NCI-H69 (cell line): ENCODE data around the gene SLC5A5.

Source experiments
- DNase-seq: peaks from one replicate; lab custom pipeline; 2025; lab: John Stamatoyannopoulos, UW

SLC5A5 gene

DNA sequence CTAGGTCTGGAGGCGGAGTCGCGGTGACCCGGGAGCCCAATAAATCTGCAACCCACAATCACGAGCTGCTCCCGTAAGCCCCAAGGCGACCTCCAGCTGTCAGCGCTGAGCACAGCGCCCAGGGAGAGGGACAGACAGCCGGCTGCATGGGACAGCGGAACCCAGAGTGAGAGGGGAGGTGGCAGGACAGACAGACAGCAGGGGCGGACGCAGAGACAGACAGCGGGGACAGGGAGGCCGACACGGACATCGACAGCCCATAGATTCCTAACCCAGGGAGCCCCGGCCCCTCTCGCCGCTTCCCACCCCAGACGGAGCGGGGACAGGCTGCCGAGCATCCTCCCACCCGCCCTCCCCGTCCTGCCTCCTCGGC, at the start of gene SLC5A5:
Gene SLC5A5 (plus strand): TSS at position 68 of the 373 bp plus-strand sequence. CDS start 375 bp downstream, outside the sequence.
- peak; percentile 40 for DNase-seq

DNA sequence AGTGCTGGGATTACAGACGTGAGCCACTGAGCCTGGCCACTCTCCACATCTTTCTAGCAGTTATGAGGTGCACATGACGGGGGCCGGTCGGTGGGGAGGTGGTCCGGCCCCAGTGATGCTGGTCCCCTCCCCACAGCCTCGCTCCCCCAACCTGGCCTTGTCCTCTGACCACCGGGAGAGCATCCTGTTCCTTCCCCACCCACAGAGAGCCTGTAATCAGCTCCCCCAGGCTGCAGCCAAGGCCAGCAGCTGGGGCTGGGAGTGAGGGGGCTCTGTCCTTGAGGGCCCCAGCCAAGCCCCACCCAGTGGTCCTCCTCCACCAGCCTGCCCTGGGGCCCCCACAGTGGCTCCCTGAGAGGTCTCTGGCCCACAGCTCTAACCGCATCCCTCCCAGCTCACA, 47.4 kb upstream of the SLC5A5 start:
- no peak for DNase-seq

DNA sequence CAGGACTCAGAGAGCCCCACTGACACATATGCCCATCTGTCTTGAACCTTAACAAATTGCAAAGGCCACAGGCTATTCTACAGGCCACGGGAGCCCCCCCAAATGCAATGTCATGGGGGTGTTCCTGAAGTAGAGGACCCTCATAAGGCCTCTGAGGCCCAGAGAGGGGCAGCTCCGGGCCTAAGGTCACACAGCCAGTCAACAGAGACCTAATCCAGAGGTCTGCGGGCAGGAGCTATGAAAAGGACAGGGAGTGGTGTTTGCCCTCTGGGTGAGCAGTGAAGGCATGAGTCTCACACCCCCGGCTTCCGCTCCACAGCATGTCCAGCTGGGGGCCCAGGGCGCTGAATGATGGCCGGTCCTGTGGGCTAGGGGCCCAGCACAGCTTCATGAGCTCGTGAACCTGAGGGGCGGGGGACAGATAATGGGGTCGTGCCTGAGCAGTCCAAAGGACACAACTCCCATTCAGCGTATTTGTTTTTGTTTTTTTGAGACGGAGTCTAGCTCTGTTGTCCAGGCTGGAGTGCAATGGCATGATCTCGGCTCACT, 45.2 kb upstream of the SLC5A5 start:
- no peak for DNase-seq

DNA sequence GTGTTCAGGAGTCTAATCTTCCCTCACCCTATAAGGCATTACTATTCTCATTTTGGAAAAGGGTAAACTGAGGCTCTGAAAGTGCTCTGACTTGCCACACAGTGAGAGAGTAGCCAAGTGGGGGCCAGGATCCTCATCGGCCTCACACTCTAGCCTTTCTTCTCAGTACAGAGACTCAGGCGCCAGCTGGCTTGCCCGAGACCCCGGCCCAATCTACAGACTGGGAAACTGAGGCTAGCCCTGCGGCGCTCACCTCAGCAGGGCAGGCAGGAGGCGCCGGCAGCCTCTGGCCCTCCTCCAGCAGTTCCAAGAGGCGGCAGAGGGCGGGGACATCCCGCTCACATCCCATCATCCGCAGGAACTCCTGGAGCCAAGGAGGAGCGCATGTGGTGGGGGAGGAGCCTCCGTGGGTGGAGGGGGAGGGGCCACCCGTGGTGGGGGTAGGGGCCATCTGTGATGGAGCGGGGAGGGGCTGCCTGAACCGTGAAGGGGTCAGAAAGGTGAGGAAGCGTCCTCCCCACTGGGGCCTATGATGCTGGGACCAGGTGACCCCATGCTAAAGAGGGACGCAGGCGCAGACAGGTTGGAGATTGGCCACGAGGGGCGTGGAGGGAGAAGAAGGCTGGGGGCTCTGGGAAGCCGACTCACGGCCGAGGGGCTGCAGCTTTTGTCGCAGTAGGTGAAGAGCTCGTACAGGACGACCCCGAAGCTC, 41.7 kb upstream of the SLC5A5 start:
- peak; percentile 90 for DNase-seq

DNA sequence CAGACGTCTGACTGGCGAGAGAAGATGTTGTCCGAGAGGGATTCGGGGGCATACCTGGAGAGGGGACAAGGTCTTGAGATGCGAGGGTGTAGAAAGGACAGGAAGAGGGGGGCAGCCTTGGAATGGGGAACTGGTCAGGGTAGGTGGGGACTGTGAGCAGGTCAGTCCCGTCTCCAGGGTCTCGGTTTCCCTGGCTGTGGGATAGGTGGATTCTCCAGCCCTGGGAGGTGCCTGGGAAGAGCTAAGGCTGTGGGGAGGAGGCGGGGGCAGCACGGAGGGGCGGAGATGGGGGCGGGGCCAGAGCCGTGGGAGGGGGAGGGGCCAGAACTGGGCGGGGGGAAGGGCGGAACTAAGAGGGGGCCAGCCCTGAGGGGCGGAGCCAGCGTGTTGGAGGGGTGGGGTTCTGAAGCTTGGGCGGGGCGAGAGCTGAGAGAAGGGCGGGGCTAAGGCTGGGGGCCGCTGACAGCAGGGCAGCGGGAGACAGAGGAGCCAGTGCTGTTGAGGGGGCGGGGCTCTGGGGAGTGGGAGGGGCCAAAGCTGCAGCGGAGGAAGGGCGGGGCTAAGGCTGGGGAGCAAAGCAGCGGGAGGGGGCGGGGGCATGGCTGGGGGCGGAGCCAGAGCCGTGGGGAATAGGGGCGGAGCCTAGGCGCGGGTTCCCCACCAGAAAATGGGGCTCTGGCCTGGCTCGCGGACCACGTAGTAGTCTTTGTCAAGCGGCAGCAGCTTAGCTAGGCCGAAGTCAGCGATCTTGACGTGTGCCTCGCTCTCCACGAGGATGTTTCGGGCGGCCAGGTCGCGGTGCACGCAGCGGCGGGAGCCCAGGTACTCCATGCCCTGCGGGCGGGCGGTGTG, 41.0 kb upstream of the SLC5A5 start:
- DNase-seq, result peak; percentile 93

DNA sequence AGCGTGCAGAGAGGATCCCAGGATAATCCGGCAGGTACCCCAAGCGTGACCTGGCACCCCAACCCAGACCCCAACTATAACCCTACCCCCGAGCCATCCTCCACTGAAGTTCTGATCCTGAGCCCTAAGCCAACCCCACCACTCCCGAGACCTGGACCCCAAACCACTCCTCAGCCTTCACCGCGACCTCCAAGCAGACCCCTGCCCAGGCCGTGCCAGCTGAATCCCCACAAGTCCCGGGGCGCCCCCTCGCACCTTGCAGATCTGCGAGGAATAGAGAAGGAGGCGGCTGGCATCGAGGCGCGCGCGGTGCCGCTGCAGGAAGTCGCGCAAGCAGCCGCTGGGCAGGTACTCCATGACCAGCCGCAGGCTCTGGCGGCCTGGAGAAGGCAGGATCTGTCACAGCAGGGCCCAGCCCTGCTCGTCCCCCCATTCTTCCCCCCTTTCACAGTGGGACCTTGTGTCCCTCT, 40.3 kb upstream of the SLC5A5 start:
- DNase-seq, result peak; percentile 58

DNA sequence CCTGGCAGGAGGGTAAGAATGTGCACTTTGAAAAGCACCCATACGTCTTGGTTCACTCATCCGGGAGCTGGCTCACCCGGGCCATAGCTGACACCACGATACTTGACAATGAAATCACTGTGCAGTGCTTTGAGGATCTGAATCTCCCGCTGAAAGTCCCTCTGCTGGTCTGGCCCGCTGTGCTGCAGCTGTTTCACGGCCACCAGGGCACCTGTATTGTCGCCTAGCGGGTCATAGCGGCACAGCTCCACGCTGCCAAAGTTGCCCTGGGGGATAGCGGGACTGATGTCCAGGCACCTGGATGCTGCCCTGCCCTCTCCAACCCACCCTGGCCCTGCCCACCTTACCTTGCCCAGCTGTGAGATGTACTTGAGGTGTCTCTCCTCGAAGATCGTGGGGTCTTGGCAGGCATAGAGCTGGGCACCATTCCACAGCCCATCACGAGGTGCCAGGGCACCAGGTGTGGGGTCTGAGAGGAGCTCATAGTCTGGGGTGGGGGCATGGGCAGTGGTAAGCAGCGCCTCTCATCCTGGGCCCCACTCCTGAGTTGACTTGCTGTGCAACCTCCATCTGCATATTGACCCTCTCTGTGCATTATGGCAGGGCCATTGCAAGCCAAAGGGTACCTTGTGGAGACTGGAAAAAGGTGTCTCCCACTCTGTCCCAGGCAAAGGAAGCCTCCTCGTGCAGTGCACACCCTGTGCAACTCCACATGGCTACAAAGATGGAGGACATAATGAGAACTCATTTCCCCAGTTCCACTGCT, 39.1 kb upstream of the SLC5A5 start:
- peak; percentile 18 for DNase-seq

DNA sequence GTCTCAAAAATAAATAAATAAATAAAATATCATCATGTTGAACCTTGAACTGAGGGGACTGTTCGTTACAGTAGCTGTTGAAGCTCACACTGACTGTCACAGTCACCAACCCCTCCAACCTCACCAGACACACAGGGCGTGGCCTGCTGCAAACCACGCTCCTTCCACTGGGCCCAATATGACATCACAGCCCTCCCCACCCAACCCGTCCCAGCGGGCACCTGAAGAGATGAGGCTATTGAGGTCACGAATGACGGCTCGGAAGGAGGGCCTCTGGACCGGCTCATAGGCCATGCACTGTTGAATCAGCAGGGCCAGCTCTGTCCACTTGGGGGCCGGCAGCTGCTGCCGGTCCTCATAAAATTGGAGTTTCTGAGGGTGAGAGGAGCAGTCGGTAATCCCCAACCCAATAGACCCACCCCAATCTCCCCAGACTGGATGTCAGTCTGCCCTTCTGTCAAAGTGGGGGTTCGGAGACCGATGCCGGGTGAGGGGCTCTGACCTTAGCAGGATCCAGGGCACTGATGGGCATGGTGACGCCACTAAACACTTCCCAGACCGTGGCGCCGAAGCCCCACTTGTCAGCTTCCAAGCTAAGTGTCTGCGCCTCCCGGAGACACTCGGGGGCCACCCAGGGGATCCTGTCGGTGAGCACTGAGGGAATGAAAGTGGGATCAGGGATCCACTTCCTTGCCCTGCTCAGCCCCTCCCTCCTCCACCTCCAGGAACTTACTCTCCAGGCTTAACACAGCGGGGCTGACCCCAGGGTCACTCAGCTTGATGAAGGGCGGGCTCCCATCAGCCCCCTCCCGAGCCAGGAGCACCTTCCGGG, 37.2 kb upstream of the SLC5A5 start:
- DNase-seq, result no peak

DNA sequence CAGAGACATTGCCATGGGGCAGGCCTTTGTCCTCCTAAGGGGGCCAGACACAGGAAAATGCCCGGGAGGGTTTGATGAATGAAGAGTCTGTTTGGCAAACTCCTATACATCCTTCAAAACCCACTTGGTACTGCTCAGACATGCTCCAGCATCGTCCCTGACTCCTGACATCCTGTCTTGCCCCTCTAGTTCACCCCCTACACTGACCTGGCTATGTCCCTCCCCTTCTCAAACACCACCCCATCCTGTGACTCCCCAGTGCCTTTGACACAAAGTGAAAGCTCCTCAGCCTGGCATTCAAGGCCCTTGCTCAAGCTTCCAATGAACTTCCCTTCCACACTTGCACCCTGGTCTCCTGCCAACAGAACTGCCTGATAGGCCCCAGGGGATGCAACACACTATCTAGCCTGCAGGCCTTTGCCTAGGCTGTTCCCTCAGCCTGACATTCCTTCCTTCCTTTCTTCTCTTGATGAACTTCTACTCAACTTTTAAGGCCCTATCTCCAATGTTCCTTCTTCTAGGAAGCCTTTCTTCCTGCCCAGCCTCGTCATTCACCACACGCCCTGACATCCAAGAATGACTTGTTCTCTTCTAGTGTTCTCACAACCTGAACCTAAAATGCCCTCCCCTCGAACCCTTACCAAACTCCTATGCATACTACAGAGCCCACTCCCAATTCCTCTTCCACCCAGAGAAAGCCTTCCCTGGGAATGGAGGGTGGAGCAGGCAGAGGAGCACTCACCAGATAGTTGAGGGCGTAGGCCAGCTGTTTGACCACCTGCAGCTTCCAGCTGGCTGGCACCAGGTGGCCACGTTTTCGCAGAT, 36.4 kb upstream of the SLC5A5 start:
- DNase-seq, result peak; percentile 70

DNA sequence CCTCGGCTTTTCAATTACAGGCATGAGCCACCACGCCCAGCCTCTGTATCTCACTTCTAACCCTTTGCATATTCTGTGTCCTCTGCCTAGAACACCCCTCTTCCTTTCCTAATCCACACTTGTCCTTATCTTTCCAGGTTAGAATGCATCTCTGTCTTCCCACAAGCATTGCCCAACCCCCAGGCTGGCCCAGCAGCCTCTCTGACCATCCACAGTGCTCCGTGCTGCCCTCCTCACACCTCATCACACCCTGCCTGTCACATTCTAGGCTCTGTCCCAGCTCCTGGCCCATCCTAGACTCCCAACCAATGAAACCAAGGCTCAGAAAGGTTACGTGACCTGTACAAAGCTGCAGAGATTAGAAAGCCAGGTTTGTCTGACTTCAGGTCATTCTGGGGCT, 35.2 kb upstream of the SLC5A5 start:
- no peak for DNase-seq

DNA sequence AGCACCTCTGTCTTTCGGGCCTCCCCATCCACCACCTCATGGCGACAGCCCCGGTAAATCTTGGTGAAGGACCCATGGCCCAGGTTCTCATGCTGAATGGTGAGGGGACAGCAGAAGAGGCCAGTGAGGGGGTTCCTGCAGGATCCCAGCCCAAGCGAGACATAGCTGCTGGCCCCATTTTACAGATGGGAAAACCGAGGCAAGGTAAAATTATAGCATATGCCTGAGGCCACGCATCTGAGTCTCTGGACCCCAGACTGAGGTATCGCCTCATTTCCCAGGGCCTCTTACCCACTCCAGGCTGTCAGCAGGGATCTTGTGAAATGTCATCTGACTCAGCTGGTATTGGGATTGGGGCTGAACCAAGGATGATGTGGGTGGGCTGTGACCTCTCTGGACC, 33.8 kb upstream of the SLC5A5 start:
- DNase-seq, result no peak

DNA sequence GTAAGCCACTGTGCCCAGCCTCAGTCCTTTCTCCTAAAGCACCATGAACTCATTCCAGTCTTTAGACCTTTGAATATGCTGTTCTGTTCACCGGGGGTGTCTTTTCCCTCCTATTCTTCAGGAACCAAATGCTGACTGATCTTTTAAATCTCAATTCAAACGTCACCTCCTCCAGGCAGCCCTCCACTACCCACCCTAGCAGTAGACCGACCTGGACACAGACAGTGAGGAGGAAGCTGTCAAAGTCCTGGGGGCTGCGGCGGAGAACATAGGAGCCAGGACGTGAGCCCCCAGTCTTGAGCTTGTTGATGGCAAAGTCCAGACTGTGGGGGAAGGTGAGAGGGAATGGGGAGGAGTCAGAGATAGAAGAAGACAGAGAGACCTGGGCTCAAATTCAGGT, 31.7 kb upstream of the SLC5A5 start:
- DNase-seq, result no peak

DNA sequence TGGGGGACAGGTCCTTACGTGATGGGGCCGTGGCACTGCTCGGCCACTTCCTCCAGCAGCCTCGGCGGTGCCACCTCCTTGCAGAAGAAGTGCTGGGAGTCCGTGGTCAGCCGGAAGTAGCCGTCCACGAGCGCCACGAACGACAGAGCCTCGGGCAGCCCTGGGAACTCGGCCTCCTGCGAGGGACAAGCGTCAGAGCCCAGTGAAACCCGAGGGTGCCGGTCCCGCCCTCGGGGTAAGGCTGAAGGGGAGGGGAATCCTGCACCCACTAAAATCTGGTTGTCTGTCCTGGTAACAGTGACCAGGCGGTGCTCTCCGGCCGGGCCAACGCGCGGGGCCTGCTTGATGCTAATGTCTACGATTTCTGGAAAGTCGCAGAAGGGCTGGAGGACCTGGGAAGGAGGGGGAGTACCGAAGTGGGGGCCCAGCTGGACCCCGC, 30.4 kb upstream of the SLC5A5 start:
- DNase-seq, result no peak

DNA sequence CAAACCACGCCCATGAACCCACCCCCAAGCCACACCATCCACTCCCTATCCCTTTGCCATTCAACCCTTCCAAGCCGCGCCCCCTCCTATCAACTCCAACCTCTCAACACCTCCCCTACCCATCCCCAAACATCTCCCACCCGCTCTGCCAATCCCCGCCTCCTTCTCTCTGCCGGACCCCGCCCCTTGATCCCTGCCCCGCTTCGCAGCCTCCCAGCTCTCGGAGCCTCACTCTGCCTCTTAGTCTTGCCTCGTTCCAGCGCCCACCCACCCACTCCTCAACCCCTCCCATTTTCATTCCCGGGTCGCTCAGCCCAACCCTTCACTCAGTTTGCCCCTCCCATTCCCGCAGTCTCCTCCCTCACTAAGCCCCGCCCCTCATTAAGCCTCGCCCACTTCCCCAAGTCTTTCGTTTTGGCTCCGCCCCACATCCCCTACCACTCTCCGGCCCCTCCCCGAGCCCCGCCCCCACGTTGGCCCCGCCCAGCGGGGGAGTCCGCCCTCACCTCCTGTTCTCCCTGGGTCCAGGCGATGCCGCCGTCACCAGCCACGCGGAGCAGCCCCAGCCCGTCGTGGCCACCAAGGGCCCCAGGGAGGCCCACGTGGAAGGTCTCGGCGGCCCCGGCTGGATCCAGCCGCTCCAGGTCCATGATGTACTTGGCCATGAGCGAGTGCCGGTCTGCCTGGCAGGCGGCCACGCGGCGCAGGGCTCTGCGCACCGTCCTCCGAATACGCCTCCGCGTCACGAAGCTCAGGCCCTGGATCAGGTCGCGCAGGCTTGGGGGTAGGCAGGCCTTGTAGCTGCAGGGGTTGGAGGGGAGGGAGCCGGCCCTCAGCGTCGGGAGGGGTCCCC, 29.7 kb upstream of the SLC5A5 start:
- peak; percentile 95 for DNase-seq

DNA sequence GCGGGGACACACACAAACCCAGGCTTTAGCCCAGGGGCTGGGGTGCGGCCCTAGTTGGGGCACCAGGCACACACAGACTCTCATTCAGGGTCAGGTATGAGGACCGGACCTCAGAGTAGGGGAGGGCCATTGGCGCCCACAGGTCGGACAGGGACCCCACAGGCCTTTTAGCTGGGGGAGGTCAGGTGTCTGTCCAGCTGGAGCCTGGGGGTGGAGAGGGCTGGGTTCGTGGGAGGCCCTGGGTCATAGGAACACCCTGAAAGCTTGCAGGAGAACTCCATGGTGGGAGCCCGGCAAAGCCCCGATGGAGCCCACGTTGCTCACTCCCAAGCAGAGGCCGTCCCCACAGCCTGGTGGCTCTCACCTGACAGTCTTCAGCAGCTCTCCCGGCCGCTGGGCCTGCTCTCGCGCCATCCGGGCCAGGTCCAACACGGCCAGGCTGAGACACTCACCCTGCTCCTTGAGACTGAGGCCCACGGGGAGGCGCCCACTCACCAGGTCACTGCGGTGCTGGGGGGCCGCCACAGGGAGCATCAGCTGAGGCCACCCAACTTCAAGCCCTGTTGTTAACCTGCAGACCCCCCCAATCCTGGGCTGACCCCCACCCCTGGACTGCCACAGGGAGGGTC, 29.0 kb upstream of the SLC5A5 start:
- no peak for DNase-seq

DNA sequence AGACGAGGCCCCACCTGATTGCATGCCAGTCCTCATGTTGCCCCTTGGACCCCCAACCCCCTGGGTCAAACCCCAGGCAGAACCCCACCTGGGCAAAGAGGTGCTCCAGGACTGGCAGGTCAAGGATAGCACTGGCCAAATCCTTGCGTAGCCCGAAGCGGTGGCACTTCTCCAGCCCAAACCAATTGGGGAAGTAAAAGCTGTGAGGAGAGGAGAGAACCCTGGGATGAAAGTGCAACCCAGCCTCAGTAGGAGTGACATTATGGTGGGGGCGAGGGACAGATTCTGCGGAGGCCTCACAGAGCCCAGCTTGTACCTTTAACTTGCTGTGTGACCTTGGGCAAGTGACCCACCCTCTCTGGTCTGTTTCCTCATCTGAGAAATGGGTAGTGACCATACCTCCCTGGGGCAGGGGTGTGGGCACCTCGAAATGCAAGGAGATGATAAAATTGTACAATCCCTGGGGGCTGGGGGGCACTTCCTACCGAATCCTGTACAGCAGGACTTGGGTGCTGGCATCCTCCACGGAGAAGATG, 28.4 kb upstream of the SLC5A5 start:
- DNase-seq, result no peak

DNA sequence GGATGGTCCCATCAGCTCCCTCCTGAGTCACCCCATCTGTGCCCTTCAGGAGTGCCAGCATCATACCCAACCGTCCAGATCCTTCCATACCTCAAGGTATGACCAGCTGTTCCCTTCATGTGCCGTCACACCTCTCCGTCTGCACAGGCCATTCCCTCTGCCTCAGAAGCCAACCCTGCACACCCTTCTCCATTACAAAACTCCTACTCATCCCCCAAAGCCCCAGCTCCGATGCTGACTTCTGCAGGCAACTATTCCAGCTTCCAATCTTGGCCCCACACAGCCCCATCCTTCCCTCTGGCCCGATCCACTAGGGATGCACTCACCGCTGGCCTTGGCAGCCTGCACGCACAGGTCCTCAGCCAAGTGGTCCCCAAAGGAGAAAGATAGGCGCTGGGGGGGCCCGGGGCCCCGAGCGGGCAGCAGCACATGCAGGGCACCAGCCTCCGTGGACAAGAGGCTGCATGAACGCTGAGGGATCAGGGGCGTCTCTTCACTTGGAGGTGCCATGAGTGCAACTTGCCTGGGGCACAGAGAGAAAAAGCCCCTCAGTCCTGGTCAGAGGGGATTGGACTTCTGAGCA, 27.7 kb upstream of the SLC5A5 start:
- DNase-seq, result no peak

DNA sequence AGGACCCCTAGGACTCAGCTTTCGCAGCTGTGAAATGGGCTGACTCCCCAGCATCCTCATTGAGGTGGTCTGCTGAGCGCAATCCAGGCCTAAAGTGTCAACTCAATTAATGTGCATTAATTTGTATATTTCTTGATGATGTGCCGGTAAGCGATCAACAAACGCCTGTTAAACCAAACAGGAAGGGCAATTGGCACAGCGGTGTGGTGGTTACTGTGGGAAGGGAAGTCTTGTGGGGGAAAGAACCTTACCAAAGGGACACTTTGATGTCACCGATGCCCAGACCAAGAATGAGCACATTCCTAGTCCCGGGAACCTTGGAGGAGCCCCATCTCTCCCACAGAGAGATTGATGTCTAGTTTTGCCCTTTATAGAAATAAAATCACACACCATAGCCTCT, 25.6 kb upstream of the SLC5A5 start:
- DNase-seq, result no peak
